Measurements from ENCODE around the gene CCDC85A. TPM values are rescaled to one million over a fixed set of nuclear protein-coding genes. Genes with fewer than 3 reads are reported as not detected.

Gene CCDC85A
- total RNA-seq, 2 donors from 2014 or later, result 0.18 to 0.86 TPM

DNA sequence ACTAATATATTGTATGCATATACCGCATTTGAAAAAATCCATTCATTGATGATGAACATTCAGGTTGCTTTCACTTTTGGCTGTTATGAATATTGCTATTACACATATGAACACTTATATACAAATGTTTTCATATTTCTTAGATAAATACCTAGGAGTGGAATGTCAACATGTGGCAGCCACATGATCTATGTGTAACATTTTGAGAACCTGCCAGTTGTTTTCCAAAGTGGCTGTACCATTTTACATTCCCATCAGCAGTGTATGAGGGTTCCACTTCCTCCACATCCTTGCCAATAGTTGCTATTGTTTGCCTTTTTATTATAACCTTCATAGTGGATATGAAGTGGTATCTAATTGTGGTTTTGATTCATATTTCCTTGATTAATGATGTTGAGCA, 40.5 kb downstream of the CCDC85A start:
- no peak overlapping the region for H3K4me3 ChIP-seq (ENCODE audit: low read length)
- H3K9me3 ChIP-seq (ENCODE audit: control insufficient read depth, low read length), result no peaks in the 10 kb centered on the region
- no peak overlapping the region for H3K9ac ChIP-seq (ENCODE audit: extremely low read depth, low read length, poor library complexity, severe bottlenecking)
- TF ChIP-seq, protein P1, sequence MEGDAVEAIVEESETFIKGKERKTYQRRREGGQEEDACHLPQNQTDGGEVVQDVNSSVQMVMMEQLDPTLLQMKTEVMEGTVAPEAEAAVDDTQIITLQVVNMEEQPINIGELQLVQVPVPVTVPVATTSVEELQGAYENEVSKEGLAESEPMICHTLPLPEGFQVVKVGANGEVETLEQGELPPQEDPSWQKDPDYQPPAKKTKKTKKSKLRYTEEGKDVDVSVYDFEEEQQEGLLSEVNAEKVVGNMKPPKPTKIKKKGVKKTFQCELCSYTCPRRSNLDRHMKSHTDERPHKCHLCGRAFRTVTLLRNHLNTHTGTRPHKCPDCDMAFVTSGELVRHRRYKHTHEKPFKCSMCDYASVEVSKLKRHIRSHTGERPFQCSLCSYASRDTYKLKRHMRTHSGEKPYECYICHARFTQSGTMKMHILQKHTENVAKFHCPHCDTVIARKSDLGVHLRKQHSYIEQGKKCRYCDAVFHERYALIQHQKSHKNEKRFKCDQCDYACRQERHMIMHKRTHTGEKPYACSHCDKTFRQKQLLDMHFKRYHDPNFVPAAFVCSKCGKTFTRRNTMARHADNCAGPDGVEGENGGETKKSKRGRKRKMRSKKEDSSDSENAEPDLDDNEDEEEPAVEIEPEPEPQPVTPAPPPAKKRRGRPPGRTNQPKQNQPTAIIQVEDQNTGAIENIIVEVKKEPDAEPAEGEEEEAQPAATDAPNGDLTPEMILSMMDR (conservative IDR thresholded peaks at IDR 0.05), result no peak
- no peak overlapping the region for H3K27ac Mint-ChIP-seq
- H3K4me3 Mint-ChIP-seq, result no peak overlapping the region
- H3K27me3 ChIP-seq (ENCODE audit: control insufficient read depth, insufficient read depth, low read length, poor library complexity, severe bottlenecking), result no peaks in the 10 kb centered on the region
- H3K4me1 Mint-ChIP-seq, result no peaks in the 10 kb centered on the region
- DNase-seq, result no peak
- 100% methylated on average over 1 of the region's 1 CpG for WGBS, 2 experiments (ENCODE audit: insufficient coverage in 1 of 2, insufficient read length in 1 of 2)
- H3K9me3 Mint-ChIP-seq, result peaks cover 3% of the 10 kb centered on the region
- H3K36me3 ChIP-seq (ENCODE audit: control insufficient read depth, insufficient read depth, low read length), result no peaks in the 10 kb centered on the region
- H3K27ac ChIP-seq (ENCODE audit: low read depth, low read length), result no peak overlapping the region
- H3K27me3 Mint-ChIP-seq (ENCODE audit: insufficient read depth), result peaks cover 7% of the 10 kb centered on the region
- no peaks in the 10 kb centered on the region for H3K36me3 Mint-ChIP-seq (ENCODE audit: low read depth)
- no peaks in the 10 kb centered on the region for H3K4me1 ChIP-seq (ENCODE audit: control insufficient read depth, insufficient read depth, low read length)

DNA sequence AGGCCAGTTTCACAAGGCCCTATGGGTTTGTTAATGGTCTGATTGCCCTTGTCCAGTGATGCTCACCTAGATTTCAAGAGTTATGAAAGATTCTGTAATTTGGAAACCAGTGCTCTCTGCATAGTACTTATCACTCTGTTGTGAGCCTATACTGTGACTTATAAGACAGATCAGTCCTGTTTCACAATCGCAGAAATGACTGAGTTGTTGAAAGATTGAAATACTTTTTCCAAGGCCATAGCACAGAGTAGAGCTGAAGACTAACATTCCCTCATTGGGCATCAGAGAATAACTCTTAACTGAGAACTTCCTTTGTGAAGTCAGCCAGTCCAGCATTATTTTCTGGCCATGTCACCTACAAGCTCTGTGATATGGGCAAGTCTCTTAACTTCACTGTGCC, 44.0 kb downstream of the CCDC85A start:
- no peaks in the 10 kb centered on the region for H3K4me1 Mint-ChIP-seq
- TF ChIP-seq, protein P1 (conservative IDR thresholded peaks at IDR 0.05), result no peak
- Histone ChIP-seq H3K4me3 (ENCODE audit: low read length) (no peak overlapping the region), H3K9ac (ENCODE audit: extremely low read depth, low read length, poor library complexity, severe bottlenecking) (no peak overlapping the region), H3K9me3 (ENCODE audit: control insufficient read depth, low read length) (no peaks in the 10 kb centered on the region), H3K4me1 (ENCODE audit: control insufficient read depth, insufficient read depth, low read length) (no peaks in the 10 kb centered on the region), H3K27ac (ENCODE audit: low read depth, low read length) (no peak overlapping the region), H3K36me3 (ENCODE audit: control insufficient read depth, insufficient read depth, low read length) (no peaks in the 10 kb centered on the region), H3K27me3 (ENCODE audit: control insufficient read depth, insufficient read depth, low read length, poor library complexity, severe bottlenecking) (no peaks in the 10 kb centered on the region)
- no peaks in the 10 kb centered on the region for H3K9me3 Mint-ChIP-seq
- H3K27me3 Mint-ChIP-seq (ENCODE audit: insufficient read depth), result peaks cover 4% of the 10 kb centered on the region
- H3K27ac Mint-ChIP-seq, result no peak overlapping the region
- no peak for DNase-seq
- H3K4me3 Mint-ChIP-seq, result no peak overlapping the region
- 83 to 100% methylated on average over 1 of the region's 1 CpG for WGBS, 2 experiments (ENCODE audit: insufficient coverage in 1 of 2, insufficient read length in 1 of 2)
- H3K36me3 Mint-ChIP-seq (ENCODE audit: low read depth), result no peaks in the 10 kb centered on the region

DNA sequence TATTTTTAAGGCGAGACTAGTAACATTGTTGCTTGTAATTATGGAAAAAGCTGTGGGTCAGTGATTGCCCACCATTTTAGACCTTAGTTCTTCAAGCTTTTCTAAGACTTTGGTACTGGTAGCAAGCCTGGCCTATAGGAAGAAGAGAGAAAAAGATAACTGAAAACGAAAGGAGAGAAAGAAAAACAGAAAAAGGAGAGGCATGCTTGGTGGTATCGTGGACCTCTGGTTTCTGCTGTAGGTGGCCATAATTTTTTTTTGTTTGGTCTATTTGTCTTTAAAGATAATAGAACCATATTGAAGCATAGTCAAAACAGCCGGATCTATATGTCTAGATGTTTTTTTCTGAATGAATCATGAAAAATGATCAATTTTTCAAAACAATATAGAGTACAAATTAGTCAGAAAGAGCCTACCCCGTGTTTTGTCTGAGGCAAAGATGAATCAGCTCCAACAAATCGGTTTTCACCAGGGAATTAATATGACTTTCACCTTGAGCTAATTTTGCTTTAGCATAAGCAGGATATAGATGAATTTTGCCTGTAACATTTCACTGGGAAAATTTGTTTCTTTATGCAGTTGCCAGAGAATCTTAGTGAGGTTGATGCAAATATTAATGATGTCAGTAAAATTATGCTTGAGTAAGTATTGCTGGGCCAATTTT, 45.7 kb downstream of the CCDC85A start:
- Histone ChIP-seq H3K4me3 (ENCODE audit: low read length) (no peak overlapping the region), H3K27ac (ENCODE audit: low read depth, low read length) (no peak overlapping the region), H3K27me3 (ENCODE audit: control insufficient read depth, insufficient read depth, low read length, poor library complexity, severe bottlenecking) (no peaks in the 10 kb centered on the region), H3K36me3 (ENCODE audit: control insufficient read depth, insufficient read depth, low read length) (no peaks in the 10 kb centered on the region), H3K9me3 (ENCODE audit: control insufficient read depth, low read length) (no peaks in the 10 kb centered on the region), H3K4me1 (ENCODE audit: control insufficient read depth, insufficient read depth, low read length) (no peaks in the 10 kb centered on the region), H3K9ac (ENCODE audit: extremely low read depth, low read length, poor library complexity, severe bottlenecking) (no peak overlapping the region)
- WGBS, 2 experiments (ENCODE audit: insufficient coverage in 1 of 2, insufficient read length in 1 of 2), result 87 to 100% methylated on average over 2 to 6 of the region's 6 CpGs
- Mint-ChIP-seq H3K4me1 (no peaks in the 10 kb centered on the region), H3K36me3 (ENCODE audit: low read depth) (no peaks in the 10 kb centered on the region), H3K27me3 (ENCODE audit: insufficient read depth) (peaks cover under 1% of the 10 kb centered on the region), H3K4me3 (no peak overlapping the region), H3K27ac (no peak overlapping the region), H3K9me3 (no peaks in the 10 kb centered on the region)
- TF ChIP-seq, protein P1 (conservative IDR thresholded peaks at IDR 0.05), result no peak
- DNase-seq, result no peak

All from endodermal cell (in vitro differentiated cells).